ENCODE measurements around the gene INVS. TPM values are rescaled to one million over a fixed set of nuclear protein-coding genes. Genes with fewer than 3 reads are reported as not detected.
"Not testable (repeated sequence)": the region's sequence is repeated elsewhere in the genome, so short reads cannot be mapped to it uniquely, and the experiment has no call there.

Gene INVS
- total and polyA plus RNA-seq, 2 donors (not counting 3 experiments of a cell fraction or from before 2014, with no cell fraction given): 8.5 to 17.9 TPM

- peaks cover 7% of the 10 kb centered on the region for H3K79me2 ChIP-seq (ENCODE audit: control insufficient read depth, insufficient read depth, low read length)
These were observed 24.1 kb upstream of the INVS start for GRCh38 chr9:100074989-100075388.

GRCh38 chr9:100076256-100076655, 22.8 kb upstream of the INVS start:
- H3K36me3 ChIP-seq (ENCODE audit: control insufficient read depth in 2 of 2, extremely low read depth in 1 of 2, insufficient read depth in 2 of 2, low read length in 2 of 2); CTCF ChIA-PET; dilution Hi-C loops (cut with MboI; ENCODE audit: extremely low pct_ligation_motif_present, low sequenced_read_pairs); H4K20me1 ChIP-seq (replicated peaks; ENCODE audit: control insufficient read depth, extremely low read depth, insufficient read depth, low read length); H3K9ac ChIP-seq (replicated peaks; ENCODE audit: extremely low read depth, insufficient read depth, low read length); H3K4me1 ChIP-seq (ENCODE audit: control insufficient read depth, extremely low read depth, insufficient read depth, low read length); FAIRE-seq; H2AFZ ChIP-seq (ENCODE audit: low read depth, low read length); H3K4me2 ChIP-seq (ENCODE audit: insufficient read depth, low read length); H3K27me3 ChIP-seq (ENCODE audit: control insufficient read depth in 2 of 2, insufficient read depth in 2 of 2, low read length in 2 of 2); H3K9me1 ChIP-seq (replicated peaks; ENCODE audit: control insufficient read depth, extremely low read depth, insufficient read depth, low read length); BruUV-seq (replicated peaks); DNase-seq (ENCODE audit: low read depth, low spot score); H3K9me3 ChIP-seq (replicated peaks; ENCODE audit: control insufficient read depth, insufficient read depth, low read length); H3K27ac ChIP-seq (ENCODE audit: insufficient read depth, low read depth, low read length); POLR2A ChIA-PET; intact Hi-C loops (cut with micrococcal nuclease); H3K4me3 ChIP-seq (replicated peaks in 1 of 3; ENCODE audit: insufficient read depth in 1 of 3, low read depth in 1 of 3, low read length in 3 of 3): not testable (repeated sequence)
- peaks cover 11% of the 10 kb centered on the region for H3K79me2 ChIP-seq (ENCODE audit: control insufficient read depth, insufficient read depth, low read length)

More at GRCh38 chr9:100074989-100075388, 24.1 kb upstream of the INVS start:
- ChIA-PET CTCF (no interaction called here), POLR2A (no interaction called here)
- Histone ChIP-seq H3K9me3 (replicated peaks; ENCODE audit: control insufficient read depth, insufficient read depth, low read length) (no peaks in the 10 kb centered on the region), H3K4me2 (ENCODE audit: insufficient read depth, low read length) (no peak overlapping the region), H3K4me1 (ENCODE audit: control insufficient read depth, extremely low read depth, insufficient read depth, low read length) (no peaks in the 10 kb centered on the region), H2AFZ (ENCODE audit: low read depth, low read length) (no peak overlapping the region), H3K9ac (replicated peaks; ENCODE audit: extremely low read depth, insufficient read depth, low read length) (no peak overlapping the region), H3K27ac (ENCODE audit: insufficient read depth, low read depth, low read length) (no peak overlapping the region), H3K4me3 (replicated peaks in 1 of 3; ENCODE audit: insufficient read depth in 1 of 3, low read depth in 1 of 3, low read length in 3 of 3) (no peak overlapping the region), H3K27me3 (ENCODE audit: control insufficient read depth in 2 of 2, insufficient read depth in 2 of 2, low read length in 2 of 2) (no peaks in the 10 kb centered on the region), H3K9me1 (replicated peaks; ENCODE audit: control insufficient read depth, extremely low read depth, insufficient read depth, low read length) (no peaks in the 10 kb centered on the region), H3K36me3 (ENCODE audit: control insufficient read depth in 2 of 2, extremely low read depth in 1 of 2, insufficient read depth in 2 of 2, low read length in 2 of 2) (no peaks in the 10 kb centered on the region), H4K20me1 (replicated peaks; ENCODE audit: control insufficient read depth, extremely low read depth, insufficient read depth, low read length) (peaks cover 3% of the 10 kb centered on the region)
- no peak for DNase-seq (ENCODE audit: low read depth, low spot score)
- no TSS peak for BruUV-seq (replicated peaks)
- no peak for FAIRE-seq
- dilution Hi-C loops (cut with MboI; ENCODE audit: extremely low pct_ligation_motif_present, low sequenced_read_pairs) (no loop called here), intact Hi-C loops (cut with micrococcal nuclease) (no loop called here)
- TF ChIP-seq CTCF (IDR thresholded peaks at IDR 0.05; ENCODE audit: extremely low read depth in 1 of 2, insufficient read depth in 1 of 2, low read depth in 1 of 2, low read length in 2 of 2) (no peak), JUN (IDR thresholded peaks at IDR 0.05; ENCODE audit: borderline replicate concordance, insufficient read depth, insufficient read length, low read depth) (no peak)
- TF ChIP-seq, protein P1, sequence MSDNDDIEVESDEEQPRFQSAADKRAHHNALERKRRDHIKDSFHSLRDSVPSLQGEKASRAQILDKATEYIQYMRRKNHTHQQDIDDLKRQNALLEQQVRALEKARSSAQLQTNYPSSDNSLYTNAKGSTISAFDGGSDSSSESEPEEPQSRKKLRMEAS (IDR thresholded peaks at IDR 0.05; ENCODE audit: insufficient read depth, insufficient read length): no peak
